ENCODE measurements around the gene DHX34.
"Not testable (repeated sequence)": the region's sequence is repeated elsewhere in the genome, so short reads cannot be mapped to it uniquely, and the experiment has no call there.

The DHX34 gene

GRCh38 chr19:47370045-47370611 is 21.0 kb downstream of the DHX34 start:
- DNase-seq: no peak

GRCh38 chr19:47371261-47371660 is 22.1 kb downstream of the DHX34 start:
- DNase-seq: no peak

GRCh38 chr19:47372603-47373002 is 23.5 kb downstream of the DHX34 start:
- DNase-seq: no peak

GRCh38 chr19:47373246-47374240 is 24.4 kb downstream of the DHX34 start:
- no peak for DNase-seq

- no peak for DNase-seq
Measured at GRCh38 chr19:47374876-47375693, 26.0 kb downstream of the DHX34 start.

GRCh38 chr19:47375694-47376588 is 26.8 kb downstream of the DHX34 start:
- no peak for DNase-seq

GRCh38 chr19:47376589-47377144 is 27.6 kb downstream of the DHX34 start:
- DNase-seq: no peak

- DNase-seq: no peak
Measured at GRCh38 chr19:47377208-47377701, 28.1 kb downstream of the DHX34 start.

- no peak for DNase-seq
Measured at GRCh38 chr19:47377801-47378200, 28.7 kb downstream of the DHX34 start.

GRCh38 chr19:47378246-47378645 is 29.1 kb downstream of the DHX34 start:
- no peak for DNase-seq

GRCh38 chr19:47379381-47379938 is 30.3 kb downstream of the DHX34 start:
- DNase-seq: no peak

- no peak for DNase-seq
Measured at GRCh38 chr19:47380559-47380958, 31.4 kb downstream of the DHX34 start.

- DNase-seq: no peak
Measured at GRCh38 chr19:47381121-47381520, 32.0 kb downstream of the DHX34 start.

- no peak for DNase-seq
Measured at GRCh38 chr19:47381653-47382279, 32.7 kb downstream of the DHX34 start.

GRCh38 chr19:47383890-47384289 is 34.8 kb downstream of the DHX34 start:
- not testable (repeated sequence) for DNase-seq

- DNase-seq: not testable (repeated sequence)
Measured at GRCh38 chr19:47384533-47384932, 35.4 kb downstream of the DHX34 start.

- not testable (repeated sequence) for DNase-seq
Measured at GRCh38 chr19:47386582-47386981, 37.5 kb downstream of the DHX34 start.

- not testable (repeated sequence) for DNase-seq
Measured at GRCh38 chr19:47387623-47388022, 38.5 kb downstream of the DHX34 start.

- not testable (repeated sequence) for DNase-seq
Measured at GRCh38 chr19:47388721-47389120, 39.6 kb downstream of the DHX34 start.

- no peak for DNase-seq
Measured at GRCh38 chr19:47389150-47389556, 40.0 kb downstream of the DHX34 start.
